Putamen (tissue), 1 donor: ENCODE data around the gene NUDT4B.
"Not testable (repeated sequence)": the region's sequence is repeated elsewhere in the genome, so short reads cannot be mapped to it uniquely, and the experiment has no call there.

ENCODE experiments used
- DNase-seq: peaks from one replicate; pipeline ENCODE4 v3.0.0-alpha.2; 2016; ENCODE audit warnings: low spot score

The NUDT4B gene

GRCh38 chr1:148738667-148739066 lies 9.9 kb upstream of the NUDT4B start:
- DNase-seq, result not testable (repeated sequence)

GRCh38 chr1:148743200-148743599 lies 5.4 kb upstream of the NUDT4B start:
- not testable (repeated sequence) for DNase-seq

- DNase-seq, result not testable (repeated sequence)
Observed at GRCh38 chr1:148743726-148744720, 4.6 kb upstream of the NUDT4B start.

- not testable (repeated sequence) for DNase-seq
Observed at GRCh38 chr1:148749335-148749681, 734 bp downstream of the NUDT4B start.

- DNase-seq, result not testable (repeated sequence)
Observed at GRCh38 chr1:148756231-148756630, 7.7 kb downstream of the NUDT4B start.

- DNase-seq, result not testable (repeated sequence)
Observed at GRCh38 chr1:148757446-148757845, 8.9 kb downstream of the NUDT4B start.

- DNase-seq, result not testable (repeated sequence)
Observed at GRCh38 chr1:148758412-148758811, 9.8 kb downstream of the NUDT4B start.

GRCh38 chr1:148758925-148759324 lies 10.4 kb downstream of the NUDT4B start:
- not testable (repeated sequence) for DNase-seq

GRCh38 chr1:148759749-148760148 lies 11.2 kb downstream of the NUDT4B start:
- not testable (repeated sequence) for DNase-seq

GRCh38 chr1:148760206-148760605 lies 11.6 kb downstream of the NUDT4B start:
- DNase-seq, result not testable (repeated sequence)

GRCh38 chr1:148761360-148761759 lies 12.8 kb downstream of the NUDT4B start:
- DNase-seq, result not testable (repeated sequence)

- not testable (repeated sequence) for DNase-seq
Observed at GRCh38 chr1:148765238-148766019, 16.9 kb downstream of the NUDT4B start.

- not testable (repeated sequence) for DNase-seq
Observed at GRCh38 chr1:148768541-148768940, 20.0 kb downstream of the NUDT4B start.

GRCh38 chr1:148769495-148769894 lies 20.9 kb downstream of the NUDT4B start:
- DNase-seq, result not testable (repeated sequence)

GRCh38 chr1:148773690-148774089 lies 25.1 kb downstream of the NUDT4B start:
- DNase-seq, result not testable (repeated sequence)

GRCh38 chr1:148774102-148774501 lies 25.5 kb downstream of the NUDT4B start:
- not testable (repeated sequence) for DNase-seq

GRCh38 chr1:148775263-148775662 lies 26.7 kb downstream of the NUDT4B start:
- not testable (repeated sequence) for DNase-seq

- DNase-seq, result not testable (repeated sequence)
Observed at GRCh38 chr1:148777649-148778048, 29.1 kb downstream of the NUDT4B start.

GRCh38 chr1:148780404-148780803 lies 31.8 kb downstream of the NUDT4B start:
- not testable (repeated sequence) for DNase-seq

GRCh38 chr1:148791543-148792099 lies 43.0 kb downstream of the NUDT4B start:
- not testable (repeated sequence) for DNase-seq

- DNase-seq, result not testable (repeated sequence)
Observed at GRCh38 chr1:148793762-148794332, 45.3 kb downstream of the NUDT4B start.
